ENCODE data around the gene R3HDM2.

R3HDM2 gene

DNA sequence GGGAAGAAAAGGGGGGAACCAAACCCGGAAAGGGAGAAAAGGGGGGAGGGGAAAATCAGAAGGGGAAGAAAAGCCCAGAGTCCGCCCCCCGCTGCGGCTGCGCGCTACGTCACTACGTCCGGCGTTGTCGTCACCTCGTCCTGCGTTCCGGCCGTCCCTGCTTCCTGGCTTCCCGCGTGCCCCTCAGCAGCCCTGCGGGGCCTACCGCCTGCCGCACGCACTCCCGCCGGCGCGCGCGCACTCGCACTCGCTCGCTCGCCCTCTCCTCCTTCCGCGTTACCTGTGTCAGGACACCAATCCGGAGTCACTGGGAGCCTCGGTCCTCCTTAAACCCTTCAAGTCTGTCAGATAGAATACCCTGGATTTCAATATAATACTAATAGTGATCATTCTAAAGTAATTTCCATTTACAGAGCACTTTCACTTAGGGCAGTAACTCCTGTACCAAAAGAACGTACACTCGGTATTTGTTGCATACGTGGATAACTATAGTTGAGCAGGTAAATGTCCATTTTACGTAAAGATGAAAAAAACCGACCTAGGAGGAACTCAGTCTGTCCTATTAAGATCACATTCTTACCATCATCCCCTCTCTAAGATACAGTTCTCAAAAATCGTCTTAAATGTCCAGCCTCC is at the start of gene R3HDM2:
Gene R3HDM2 (minus strand): TSS at position 113 of the 636 bp plus-strand sequence. CDS start 120,615 bp downstream, outside the sequence.
- no peaks in the 10 kb centered on the region for H3K36me3 ChIP-seq (ENCODE audit: insufficient read depth, low read length)
- no peaks in the 10 kb centered on the region for H3K9me3 ChIP-seq (ENCODE audit: low read length)
- peaks cover 15% of the 10 kb centered on the region for H3K4me1 ChIP-seq (ENCODE audit: insufficient read depth, low read length)

DNA sequence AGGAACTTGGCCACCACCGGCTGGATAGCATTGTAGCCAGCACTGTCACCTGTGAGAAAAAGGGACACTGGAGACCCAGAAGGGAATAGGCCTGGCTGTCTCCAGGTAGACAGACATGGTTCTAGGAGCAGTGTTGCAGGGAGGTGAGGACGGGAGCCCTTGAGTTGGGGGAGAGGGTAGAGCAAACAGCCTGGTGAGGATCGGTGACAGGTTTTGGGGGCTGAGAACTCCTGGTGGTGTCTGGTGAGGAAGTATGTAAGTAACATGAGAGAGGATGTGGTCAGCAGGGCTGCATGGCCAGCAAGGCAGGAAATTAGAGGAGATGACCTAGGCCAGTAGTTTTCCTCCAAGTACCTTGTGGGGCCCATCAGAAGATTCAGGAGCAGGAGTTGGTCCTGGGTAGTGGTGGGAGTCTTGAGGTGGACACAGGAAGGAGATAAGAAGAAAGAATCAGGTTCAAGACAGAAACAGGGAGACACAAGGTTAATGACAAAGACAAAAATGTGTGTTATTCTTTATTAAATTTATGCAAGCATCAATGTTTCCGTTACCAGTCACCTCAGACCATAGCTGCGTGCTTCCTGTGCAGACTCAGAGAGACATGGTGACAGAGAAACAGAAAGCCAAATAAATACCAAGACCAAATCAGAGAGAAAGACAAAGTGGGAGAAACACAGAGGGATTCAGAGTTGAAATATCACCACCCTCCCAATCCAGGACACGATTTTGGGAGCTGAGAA is 48.7 kb upstream of the R3HDM2 start, which contains the start of gene ARHGAP9:
Gene ARHGAP9 (minus strand): TSS at position 491 of the 740 bp plus-strand sequence. CDS start 460 bp downstream, at position 31.
- Histone ChIP-seq H3K4me3 (ENCODE audit: low read depth in 1 of 2, low read length in 2 of 2) (no peak within 1 kb of the TSS), H3K4me1 (ENCODE audit: insufficient read depth, low read length) (peaks cover 6% of the 10 kb centered on the region), H3K27me3 (ENCODE audit: control insufficient read depth in 1 of 2, insufficient read depth in 2 of 2, low read length in 2 of 2) (peaks cover 15 to 38% of the 10 kb centered on the region in 2 donors), H3K9me3 (ENCODE audit: low read length) (no peaks in the 10 kb centered on the region), H3K27ac (ENCODE audit: low read depth, low read length) (no peak within 1 kb of the TSS), H3K36me3 (ENCODE audit: insufficient read depth, low read length) (no peaks in the 10 kb centered on the region), H3K9ac (ENCODE audit: low read length) (no peak within 1 kb of the TSS)

More for the DNA sequence above, at the start of gene R3HDM2:
- peak within 1 kb of the TSS; percentile 78 for H3K9ac ChIP-seq (ENCODE audit: low read length)
- peak within 1 kb of the TSS; percentile 84 for H3K27ac ChIP-seq (ENCODE audit: low read depth, low read length)
- H3K27me3 ChIP-seq (ENCODE audit: control insufficient read depth in 1 of 2, insufficient read depth in 2 of 2, low read length in 2 of 2), result no peaks in the 10 kb centered on the region
- peak within 1 kb of the TSS; percentile 52 to 58 for H3K4me3 ChIP-seq (ENCODE audit: low read depth in 1 of 2, low read length in 2 of 2)

DNA sequence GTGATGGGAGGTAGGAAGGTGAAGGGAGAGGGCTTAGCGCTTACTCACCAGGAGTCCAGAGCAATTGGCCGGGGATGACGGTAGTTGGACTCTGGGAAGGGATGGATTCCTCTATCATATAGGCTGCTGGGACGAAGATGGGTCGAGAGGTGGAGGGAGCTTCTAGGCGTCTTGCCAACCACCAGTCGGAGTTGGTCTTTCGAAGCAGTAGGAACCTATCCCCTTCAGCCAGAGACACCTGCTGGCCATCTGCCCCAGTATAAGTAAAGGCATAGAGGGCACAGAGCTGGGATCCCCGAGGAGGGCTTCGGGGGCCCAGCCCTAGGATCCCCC is 48.2 kb upstream of the R3HDM2 start:
- Histone ChIP-seq H3K36me3 (ENCODE audit: insufficient read depth, low read length) (no peaks in the 10 kb centered on the region), H3K27ac (ENCODE audit: low read depth, low read length) (no peak overlapping the region), H3K9ac (ENCODE audit: low read length) (no peak overlapping the region), H3K4me3 (ENCODE audit: low read depth in 1 of 2, low read length in 2 of 2) (no peak overlapping the region), H3K27me3 (ENCODE audit: control insufficient read depth in 1 of 2, insufficient read depth in 2 of 2, low read length in 2 of 2) (peaks cover 20 to 43% of the 10 kb centered on the region in 2 donors), H3K9me3 (ENCODE audit: low read length) (no peaks in the 10 kb centered on the region), H3K4me1 (ENCODE audit: insufficient read depth, low read length) (peaks cover 6% of the 10 kb centered on the region)

DNA sequence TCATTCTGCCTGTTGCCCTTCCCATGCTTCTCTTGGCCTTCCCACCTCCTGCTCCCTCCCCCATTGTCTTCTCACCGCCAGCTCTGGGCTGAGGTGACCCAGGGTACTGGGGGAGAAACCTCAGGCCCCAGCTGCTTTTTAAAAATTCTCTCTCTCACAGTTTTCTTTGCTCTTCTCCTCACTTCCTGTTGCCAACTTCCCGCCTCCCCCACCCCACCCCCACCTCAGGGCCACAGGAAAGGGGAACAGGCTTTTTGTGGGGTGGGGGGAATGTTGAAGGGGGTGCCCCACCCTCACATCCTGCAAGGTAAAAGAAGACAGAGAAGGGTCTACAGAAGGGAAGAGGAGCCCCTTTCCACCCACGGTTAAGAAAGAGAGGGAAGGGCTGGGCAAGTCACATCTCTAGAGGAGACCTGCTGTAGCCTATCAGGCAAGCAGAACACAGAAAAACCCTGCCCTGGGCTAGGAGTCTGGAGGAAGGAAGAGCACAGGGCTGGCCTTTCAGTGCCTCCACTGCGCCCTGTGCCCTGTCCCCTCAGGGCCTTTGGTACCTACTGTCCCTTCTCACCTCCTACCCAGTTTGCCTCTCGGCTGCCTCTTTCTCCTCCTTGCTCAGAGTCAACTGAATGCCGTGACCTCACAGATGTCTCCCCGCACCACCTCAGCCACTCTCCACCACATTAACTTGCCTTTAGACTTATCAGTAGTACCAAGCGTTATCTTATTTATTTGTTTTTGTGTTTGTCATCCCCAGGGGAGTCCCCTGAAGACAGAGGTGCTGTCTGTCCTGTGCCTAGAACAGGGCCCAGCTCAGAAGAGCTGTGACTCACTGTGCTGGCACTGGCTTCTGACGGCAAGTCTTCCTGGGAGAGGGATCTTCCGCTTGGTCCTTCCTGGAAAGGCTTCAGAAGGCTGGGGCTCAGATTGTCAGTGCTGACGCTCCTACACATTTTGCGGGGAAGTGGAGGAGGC is 47.2 kb upstream of the R3HDM2 start:
- Histone ChIP-seq H3K9ac (ENCODE audit: low read length) (no peak overlapping the region), H3K36me3 (ENCODE audit: insufficient read depth, low read length) (no peaks in the 10 kb centered on the region), H3K4me3 (ENCODE audit: low read depth in 1 of 2, low read length in 2 of 2) (no peak overlapping the region), H3K27me3 (ENCODE audit: control insufficient read depth in 1 of 2, insufficient read depth in 2 of 2, low read length in 2 of 2) (peaks cover 22 to 45% of the 10 kb centered on the region in 2 donors), H3K27ac (ENCODE audit: low read depth, low read length) (no peak overlapping the region), H3K9me3 (ENCODE audit: low read length) (no peaks in the 10 kb centered on the region), H3K4me1 (ENCODE audit: insufficient read depth, low read length) (peaks cover 6% of the 10 kb centered on the region)

DNA sequence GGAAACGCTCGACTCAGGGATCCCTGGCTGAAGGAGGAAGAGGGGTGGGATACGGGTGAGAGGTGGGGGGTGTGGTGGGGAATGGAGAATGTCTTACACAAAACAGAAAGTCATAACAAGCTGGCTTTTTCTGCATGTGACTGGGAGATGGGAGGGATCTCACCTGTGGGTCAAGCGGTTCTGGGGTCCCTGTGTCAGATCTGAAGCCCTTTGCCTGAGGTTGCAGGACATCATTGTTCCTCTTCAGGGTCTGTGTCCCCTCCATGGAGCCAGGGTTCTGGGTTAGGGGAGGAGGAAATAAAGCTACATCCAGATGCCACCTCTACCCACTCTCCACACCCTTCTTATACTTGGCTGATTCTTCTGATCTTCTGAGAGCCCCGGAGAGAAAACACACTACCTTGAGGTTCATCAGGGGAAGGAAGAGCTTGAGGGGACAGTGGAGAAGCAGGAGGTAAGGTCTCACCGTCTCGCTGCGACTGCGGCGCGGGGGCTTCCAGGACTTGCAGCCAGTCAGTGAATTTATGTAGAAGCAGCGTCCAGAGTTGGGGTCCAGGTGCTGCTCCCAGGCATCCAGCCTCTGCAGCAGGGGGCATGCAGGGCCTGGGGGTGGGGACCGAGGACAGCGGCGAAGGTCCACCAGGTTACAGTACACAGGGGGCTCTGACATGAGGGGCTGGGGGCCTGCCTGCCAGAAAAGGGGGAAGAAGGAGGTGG is 46.3 kb upstream of the R3HDM2 start:
- Histone ChIP-seq H3K27me3 (ENCODE audit: control insufficient read depth in 1 of 2, insufficient read depth in 2 of 2, low read length in 2 of 2) (peaks cover 22 to 45% of the 10 kb centered on the region in 2 donors), H3K9me3 (ENCODE audit: low read length) (no peaks in the 10 kb centered on the region), H3K27ac (ENCODE audit: low read depth, low read length) (no peak overlapping the region), H3K4me3 (ENCODE audit: low read depth in 1 of 2, low read length in 2 of 2) (no peak overlapping the region), H3K9ac (ENCODE audit: low read length) (no peak overlapping the region), H3K36me3 (ENCODE audit: insufficient read depth, low read length) (no peaks in the 10 kb centered on the region), H3K4me1 (ENCODE audit: insufficient read depth, low read length) (peaks cover 6% of the 10 kb centered on the region)

DNA sequence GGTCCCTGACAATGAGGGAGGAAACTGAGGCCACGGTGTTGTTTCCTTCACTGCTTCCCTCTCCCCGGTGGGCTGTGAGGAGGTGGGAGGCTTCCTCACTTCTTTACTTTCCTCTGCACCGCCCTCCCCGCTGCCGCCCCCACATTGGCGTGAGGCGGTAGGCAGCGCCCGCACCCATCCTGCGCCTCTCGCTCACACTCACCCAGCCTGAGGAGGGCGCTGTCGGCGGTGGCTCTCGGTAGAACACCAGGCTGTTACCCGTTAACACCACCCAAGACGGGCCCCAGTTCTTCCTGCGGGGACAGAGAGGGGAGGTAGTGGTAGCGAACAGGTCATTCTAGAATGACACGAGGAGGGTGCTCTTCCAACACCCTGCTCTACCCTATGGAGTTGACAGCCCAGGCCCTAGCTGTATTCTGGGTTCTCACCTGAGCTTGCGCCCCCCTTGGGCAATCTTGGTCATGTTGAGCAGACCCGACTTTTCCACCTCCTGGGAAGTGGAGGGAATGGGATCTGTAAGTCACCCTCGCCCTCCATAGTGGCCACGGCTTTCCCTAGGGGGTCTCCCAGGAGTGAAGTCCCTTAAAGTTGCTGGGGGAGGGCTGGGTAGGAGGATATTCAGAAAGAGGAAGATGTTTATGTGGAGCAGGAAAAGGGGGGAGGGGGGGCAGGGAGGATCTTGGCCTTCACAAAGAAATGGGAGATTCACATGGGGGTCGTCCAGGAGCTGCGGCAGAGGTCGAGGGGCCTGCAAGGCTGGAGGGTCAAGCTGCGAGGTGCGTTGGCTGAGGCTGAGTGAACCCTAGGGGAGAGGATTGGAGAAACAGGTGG is 45.5 kb upstream of the R3HDM2 start:
- no peaks in the 10 kb centered on the region for H3K9me3 ChIP-seq (ENCODE audit: low read length)
- H3K4me1 ChIP-seq (ENCODE audit: insufficient read depth, low read length), result peaks cover 6% of the 10 kb centered on the region
- H3K36me3 ChIP-seq (ENCODE audit: insufficient read depth, low read length), result no peaks in the 10 kb centered on the region
- peaks cover 22 to 48% of the 10 kb centered on the region in 2 donors for H3K27me3 ChIP-seq (ENCODE audit: control insufficient read depth in 1 of 2, insufficient read depth in 2 of 2, low read length in 2 of 2)
- peak overlapping the region; percentile 56 to 62 for H3K4me3 ChIP-seq (ENCODE audit: low read depth in 1 of 2, low read length in 2 of 2)
- no peak overlapping the region for H3K27ac ChIP-seq (ENCODE audit: low read depth, low read length)
- H3K9ac ChIP-seq (ENCODE audit: low read length), result no peak overlapping the region

DNA sequence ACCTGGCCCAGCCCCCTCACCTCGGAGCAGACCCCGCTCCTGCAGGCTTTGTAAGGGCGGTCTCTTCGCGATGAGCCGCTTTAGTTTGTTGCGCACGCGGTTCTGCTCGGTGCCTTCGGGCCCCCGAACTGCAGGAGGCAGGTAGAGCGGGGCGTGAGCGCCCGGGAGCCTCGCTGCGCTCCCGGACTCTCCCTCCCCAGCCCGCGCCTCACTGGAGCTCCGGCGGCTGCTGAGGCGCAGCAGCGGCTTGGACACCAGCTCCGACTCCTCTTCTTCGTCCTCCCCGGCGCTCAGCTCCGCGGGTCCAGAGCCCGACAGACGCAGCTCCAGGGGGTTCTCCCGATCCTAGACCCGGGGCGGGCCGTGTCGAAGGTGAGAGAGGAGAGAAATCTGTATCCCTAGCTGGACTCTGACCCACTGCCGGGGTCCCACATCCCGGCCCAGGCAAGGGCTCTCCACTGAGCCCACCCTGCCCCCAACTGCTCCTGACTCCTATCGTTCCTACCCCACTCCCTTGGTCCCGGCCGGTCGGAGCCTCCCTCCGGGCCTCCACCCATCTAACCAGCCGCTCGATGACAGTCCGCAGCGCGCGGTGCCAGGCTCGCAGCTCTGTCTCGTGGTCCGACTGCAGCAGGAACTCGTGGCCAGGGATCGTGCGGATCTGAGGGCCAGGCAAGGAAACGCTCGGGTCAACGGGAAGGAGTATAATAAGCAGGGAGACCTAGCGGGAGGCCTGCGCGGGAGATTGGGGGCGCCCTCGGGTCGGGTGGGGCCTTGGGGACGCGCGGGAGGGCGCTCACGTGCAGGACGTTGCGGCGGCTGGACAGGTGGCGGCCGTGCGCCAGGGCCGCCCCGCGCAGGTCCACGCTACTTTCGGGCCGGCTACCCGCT is 44.7 kb upstream of the R3HDM2 start:
- Histone ChIP-seq H3K9me3 (ENCODE audit: low read length) (no peaks in the 10 kb centered on the region), H3K27me3 (ENCODE audit: control insufficient read depth in 1 of 2, insufficient read depth in 2 of 2, low read length in 2 of 2) (peaks cover 22 to 48% of the 10 kb centered on the region in 2 donors), H3K4me1 (ENCODE audit: insufficient read depth, low read length) (peaks cover 6% of the 10 kb centered on the region), H3K36me3 (ENCODE audit: insufficient read depth, low read length) (no peaks in the 10 kb centered on the region), H3K4me3 (ENCODE audit: low read depth in 1 of 2, low read length in 2 of 2) (peak overlapping the region; percentile 56 to 62), H3K27ac (ENCODE audit: low read depth, low read length) (no peak overlapping the region), H3K9ac (ENCODE audit: low read length) (no peak overlapping the region)

DNA sequence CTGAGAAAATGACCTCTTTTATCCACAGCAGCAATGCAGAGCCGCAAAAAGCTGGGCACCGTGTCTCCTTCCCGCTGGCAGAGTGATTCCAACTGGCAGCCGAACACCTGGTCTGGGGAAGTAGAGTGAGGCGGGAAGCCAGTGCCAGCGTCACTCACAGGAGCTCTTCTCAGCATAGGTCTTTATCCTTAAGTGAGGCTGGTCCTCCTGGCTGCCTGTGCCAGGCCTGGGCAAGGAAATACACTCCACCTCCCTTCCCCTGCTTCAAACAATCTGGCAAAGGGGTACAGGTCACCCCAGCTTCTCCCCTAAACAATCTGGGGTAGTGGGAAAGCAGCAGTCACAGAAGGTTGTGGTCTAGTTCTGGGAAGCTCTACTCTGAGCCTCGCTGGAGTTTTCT is 44.0 kb upstream of the R3HDM2 start:
- peaks cover 6% of the 10 kb centered on the region for H3K4me1 ChIP-seq (ENCODE audit: insufficient read depth, low read length)
- no peak overlapping the region for H3K9ac ChIP-seq (ENCODE audit: low read length)
- no peaks in the 10 kb centered on the region for H3K9me3 ChIP-seq (ENCODE audit: low read length)
- H3K4me3 ChIP-seq (ENCODE audit: low read depth in 1 of 2, low read length in 2 of 2), result no peak overlapping the region
- H3K27me3 ChIP-seq (ENCODE audit: control insufficient read depth in 1 of 2, insufficient read depth in 2 of 2, low read length in 2 of 2), result peaks cover 22 to 48% of the 10 kb centered on the region in 2 donors
- H3K36me3 ChIP-seq (ENCODE audit: insufficient read depth, low read length), result no peaks in the 10 kb centered on the region
- no peak overlapping the region for H3K27ac ChIP-seq (ENCODE audit: low read depth, low read length)

DNA sequence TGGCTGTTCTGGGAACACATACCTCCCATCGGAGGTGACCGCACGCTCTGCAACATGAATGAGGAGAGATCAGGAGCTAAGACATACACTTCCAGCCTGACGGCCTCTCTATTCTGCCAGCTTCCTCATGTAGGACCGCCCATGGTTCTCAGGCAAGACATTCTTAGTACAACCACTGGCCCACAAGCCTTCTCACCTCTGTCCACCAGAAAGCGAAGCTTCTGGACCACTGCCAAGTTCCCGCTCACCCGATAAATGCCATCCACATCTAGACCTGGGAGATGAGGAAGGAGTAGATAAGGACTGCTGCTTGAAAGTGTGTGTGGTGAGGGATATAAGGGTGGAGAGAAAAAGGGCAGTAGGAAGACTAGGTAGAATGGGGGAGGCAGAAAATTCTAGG is 43.6 kb upstream of the R3HDM2 start:
- no peak overlapping the region for H3K4me3 ChIP-seq (ENCODE audit: low read depth in 1 of 2, low read length in 2 of 2)
- H3K36me3 ChIP-seq (ENCODE audit: insufficient read depth, low read length), result no peaks in the 10 kb centered on the region
- peaks cover 6% of the 10 kb centered on the region for H3K4me1 ChIP-seq (ENCODE audit: insufficient read depth, low read length)
- H3K27ac ChIP-seq (ENCODE audit: low read depth, low read length), result no peak overlapping the region
- no peak overlapping the region for H3K9ac ChIP-seq (ENCODE audit: low read length)
- H3K27me3 ChIP-seq (ENCODE audit: control insufficient read depth in 1 of 2, insufficient read depth in 2 of 2, low read length in 2 of 2), result peaks cover 22 to 48% of the 10 kb centered on the region in 2 donors
- no peaks in the 10 kb centered on the region for H3K9me3 ChIP-seq (ENCODE audit: low read length)

Measured in muscle layer of colon (tissue), 2 donors.